GM19455 (cell line): ENCODE measurements around the gene PLXNB2.
"Not testable (repeated sequence)": the region's sequence is repeated elsewhere in the genome, so short reads cannot be mapped to it uniquely, and the experiment has no call there.

Source experiments
- ATAC-seq: cut with Tn5 transposase; IDR thresholded peaks from one replicate; pipeline ENCODE4 v1.9.1; 2021; ENCODE audit not compliant: unreplicated experiment

The PLXNB2 gene, protein sequence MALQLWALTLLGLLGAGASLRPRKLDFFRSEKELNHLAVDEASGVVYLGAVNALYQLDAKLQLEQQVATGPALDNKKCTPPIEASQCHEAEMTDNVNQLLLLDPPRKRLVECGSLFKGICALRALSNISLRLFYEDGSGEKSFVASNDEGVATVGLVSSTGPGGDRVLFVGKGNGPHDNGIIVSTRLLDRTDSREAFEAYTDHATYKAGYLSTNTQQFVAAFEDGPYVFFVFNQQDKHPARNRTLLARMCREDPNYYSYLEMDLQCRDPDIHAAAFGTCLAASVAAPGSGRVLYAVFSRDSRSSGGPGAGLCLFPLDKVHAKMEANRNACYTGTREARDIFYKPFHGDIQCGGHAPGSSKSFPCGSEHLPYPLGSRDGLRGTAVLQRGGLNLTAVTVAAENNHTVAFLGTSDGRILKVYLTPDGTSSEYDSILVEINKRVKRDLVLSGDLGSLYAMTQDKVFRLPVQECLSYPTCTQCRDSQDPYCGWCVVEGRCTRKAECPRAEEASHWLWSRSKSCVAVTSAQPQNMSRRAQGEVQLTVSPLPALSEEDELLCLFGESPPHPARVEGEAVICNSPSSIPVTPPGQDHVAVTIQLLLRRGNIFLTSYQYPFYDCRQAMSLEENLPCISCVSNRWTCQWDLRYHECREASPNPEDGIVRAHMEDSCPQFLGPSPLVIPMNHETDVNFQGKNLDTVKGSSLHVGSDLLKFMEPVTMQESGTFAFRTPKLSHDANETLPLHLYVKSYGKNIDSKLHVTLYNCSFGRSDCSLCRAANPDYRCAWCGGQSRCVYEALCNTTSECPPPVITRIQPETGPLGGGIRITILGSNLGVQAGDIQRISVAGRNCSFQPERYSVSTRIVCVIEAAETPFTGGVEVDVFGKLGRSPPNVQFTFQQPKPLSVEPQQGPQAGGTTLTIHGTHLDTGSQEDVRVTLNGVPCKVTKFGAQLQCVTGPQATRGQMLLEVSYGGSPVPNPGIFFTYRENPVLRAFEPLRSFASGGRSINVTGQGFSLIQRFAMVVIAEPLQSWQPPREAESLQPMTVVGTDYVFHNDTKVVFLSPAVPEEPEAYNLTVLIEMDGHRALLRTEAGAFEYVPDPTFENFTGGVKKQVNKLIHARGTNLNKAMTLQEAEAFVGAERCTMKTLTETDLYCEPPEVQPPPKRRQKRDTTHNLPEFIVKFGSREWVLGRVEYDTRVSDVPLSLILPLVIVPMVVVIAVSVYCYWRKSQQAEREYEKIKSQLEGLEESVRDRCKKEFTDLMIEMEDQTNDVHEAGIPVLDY (N-terminal part only)

DNA sequence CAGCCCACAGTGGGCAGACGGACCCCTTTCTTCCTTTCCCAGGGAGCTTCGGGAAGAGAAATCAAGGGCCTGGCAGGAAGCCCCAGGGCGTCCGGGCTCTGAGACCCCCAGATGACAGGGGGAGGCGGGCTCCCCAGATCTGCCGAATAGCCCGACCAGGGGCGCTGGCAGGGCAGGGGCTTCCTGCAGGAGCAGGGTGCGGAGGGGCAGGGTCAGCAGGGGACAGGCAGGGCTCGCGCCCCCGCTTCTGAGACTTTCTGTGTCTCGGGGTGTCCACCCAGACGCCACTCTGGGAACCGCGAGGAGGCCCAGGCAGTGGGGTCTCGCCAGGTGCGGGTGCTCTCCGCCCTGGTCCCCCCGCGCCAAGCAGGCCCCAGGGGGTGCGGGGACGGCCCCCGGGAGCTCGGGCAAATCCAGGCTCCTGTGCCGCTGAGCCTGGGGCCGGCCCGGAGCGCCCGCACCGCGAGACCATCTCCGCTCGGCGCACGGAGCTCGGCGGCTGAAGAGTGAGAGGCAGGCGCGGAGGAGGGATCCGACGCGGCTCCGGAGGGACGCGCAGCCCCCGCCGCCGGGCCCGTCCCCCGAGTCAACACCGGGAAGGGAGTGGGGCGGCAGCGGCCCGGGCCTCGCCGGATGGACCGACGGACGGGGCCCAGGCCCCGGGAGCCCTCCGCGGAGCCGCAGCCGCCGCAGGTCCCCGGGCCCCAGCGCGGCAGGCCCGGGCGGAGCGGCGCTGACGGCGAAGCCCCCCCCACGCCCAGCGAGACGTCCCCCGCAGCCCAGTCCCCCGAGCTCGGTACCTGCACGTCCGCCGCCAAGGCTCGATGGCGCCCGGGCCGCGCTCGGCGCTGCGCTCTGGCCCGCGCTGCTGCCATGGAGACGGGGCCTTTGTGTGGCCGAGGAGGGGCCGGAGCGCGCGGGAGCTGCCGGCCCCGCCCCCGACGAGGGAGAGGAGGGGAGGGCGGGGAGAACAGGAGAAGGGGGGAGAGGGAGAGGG, at the start of gene PLXNB2:
Gene PLXNB2 (minus strand): TSS at position 894 of the 997 bp plus-strand sequence. CDS start 17,062 bp downstream, outside the sequence.
- ATAC-seq = no peak

DNA sequence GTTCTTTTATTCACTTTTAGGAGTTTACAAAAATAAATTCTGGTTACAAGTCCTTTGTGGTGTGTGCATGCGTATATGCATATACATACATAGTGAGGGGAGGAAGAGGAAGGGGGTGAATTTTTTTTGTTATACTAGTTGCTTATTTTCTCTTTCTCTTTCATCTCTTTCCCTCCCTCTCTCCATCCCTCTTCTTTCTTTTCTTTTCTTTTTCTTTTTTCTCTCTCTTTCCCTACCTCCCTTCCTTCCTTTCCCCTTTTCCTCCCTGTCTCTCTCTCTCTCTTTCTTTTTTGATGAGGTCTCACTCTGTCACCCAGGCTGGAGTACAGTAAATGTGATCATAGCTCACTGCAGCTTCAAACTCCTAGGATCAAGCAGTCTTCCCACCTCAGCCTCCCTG, 49.8 kb upstream of the PLXNB2 start:
- ATAC-seq = no peak

DNA sequence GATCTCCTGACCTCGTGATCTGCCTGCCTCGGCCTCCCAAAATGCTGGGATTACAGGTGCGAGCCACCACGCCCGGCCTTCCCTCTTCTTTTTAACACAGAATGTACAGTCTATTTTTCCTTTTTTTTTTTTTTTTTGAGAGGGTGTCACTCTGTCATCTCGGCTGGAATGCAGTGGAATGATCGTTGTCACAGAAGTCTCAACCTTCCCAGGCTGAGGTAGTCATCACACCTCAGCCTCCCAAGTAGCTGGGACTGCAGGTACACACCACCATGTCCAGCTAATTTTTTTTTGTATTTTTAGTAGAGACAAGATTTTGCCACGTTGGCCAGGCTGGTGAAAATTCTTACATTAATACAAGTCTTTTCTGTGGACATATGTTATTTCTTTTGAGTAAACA, 48.7 kb upstream of the PLXNB2 start:
- no peak for ATAC-seq

DNA sequence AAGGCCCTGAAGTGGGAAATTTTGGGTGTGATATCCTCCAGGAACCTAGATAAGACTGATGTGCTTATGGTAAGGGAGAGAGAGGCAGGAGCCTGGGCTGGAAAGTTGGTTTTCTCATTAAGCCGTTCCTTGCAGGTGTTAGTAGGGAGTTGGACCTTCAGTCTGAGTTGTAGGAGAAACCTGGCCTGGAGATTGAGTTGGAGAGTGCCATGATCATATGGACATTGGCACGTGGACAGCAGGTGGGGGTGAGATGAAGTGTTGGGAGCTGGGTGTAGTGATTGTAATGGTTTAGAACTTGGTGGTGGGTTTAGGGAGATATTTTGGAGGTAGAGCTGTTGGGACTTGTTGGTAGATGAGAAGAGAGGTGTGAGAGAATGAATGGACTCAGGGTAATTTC, 40.6 kb upstream of the PLXNB2 start:
- no peak for ATAC-seq

DNA sequence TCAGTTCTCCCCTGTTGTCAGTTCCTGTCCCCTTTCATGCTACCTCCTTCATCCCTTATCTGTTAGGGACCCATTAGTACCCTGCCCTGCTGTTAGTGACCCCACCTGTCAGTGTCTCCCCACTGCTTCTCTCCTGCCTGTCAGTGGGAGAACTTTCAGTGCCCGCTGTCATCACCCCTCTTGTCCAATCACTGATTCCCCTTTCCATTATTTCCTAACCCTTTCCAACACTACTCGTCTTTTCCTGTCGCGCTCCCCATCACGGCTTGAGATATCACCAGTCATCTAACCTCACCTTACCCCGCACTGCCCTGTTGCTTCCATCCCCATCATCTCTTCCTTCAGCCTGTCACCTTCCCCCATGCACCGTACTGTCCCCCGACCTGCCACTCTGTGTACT, 39.7 kb upstream of the PLXNB2 start:
- ATAC-seq = no peak

DNA sequence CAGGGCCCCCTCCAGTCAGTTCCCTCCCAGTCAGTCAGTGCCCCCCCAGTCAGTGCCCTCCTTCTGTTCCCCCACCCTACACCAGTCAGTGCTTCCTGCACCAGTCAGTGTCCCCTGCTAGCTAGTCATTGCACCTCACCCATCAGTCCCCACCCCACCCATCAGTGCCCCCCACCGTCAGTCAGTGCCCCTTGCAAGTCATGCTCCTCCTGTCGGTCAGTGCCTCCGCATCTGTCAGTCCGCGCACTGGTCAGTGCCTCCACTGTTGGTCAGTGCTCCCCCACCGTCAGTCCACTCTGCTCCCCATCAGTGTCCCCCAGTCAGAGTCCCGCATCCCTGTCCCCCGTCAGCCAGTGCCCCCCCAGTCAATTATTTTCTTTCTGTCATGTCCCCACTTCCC, 39.0 kb upstream of the PLXNB2 start:
- ATAC-seq = no peak

DNA sequence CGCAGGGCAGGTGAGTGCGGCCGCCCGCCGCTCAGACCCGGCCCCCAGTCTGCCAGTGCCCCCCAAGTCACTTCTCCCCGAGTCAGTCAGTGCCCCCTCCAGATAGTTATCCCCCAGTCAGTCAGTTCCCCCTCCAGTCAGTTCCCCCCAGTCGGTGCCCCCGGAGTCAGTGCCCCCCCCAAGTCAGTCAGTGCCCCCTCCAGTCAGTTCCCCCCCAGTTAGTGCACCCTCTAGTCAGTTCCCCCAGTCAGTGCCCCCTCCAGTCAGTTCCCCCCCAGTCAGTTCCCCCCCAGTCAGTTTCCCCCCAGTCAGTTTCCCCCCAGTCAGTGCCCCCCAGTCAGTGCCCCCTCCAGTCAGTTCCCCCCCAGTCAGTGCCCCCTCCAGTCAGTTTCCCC, 36.1 kb upstream of the PLXNB2 start:
- ATAC-seq = no peak

DNA sequence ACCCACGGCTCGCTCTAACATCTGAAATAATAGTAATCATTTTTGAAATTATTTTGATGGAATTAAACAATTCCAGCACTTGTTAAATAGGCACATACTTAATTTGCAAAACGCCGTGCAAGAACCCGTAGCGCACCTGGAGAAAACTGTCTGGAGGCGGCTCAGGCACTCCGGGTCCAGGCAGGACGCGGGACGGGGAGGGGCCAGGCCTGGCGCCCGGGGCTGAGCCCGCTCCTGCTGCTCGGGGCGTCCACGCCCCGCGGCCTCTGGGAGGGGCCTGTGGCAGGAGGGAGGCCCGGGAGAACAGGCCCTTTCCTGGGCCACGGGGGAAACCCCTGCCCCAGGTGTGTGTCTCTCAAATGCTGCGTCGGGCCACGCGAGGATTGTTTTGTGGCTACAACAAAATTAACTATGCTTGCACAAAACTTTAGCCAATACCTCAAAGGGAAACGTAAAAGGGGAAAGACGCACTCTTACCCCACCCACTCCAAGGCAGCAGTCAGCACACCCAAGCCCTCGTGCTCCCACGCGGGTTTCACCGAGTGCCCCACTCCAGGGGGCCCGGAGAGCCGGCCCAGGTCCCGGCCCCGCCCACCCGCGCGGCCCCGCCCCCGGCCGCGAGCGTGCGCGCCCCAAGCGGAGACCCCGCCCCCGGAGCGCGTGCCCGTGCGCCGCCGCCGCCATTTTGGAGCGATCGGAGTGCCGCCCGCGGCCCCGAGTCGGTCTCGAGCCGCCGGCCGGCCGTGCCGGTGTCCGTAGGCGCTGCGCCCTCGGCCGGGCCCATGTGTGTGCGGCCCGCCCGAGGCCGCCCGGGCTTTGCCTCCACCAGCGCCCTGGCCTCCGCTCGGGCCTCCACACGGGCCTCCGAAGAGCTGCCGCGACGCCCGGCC, 35.5 kb upstream of the PLXNB2 start, which contains the start of gene PPP6R2:
Gene PPP6R2 (plus strand): TSS at position 677 of the 890 bp plus-strand sequence. CDS start 50,582 bp downstream, outside the sequence.
- ATAC-seq = peak; percentile 77

DNA sequence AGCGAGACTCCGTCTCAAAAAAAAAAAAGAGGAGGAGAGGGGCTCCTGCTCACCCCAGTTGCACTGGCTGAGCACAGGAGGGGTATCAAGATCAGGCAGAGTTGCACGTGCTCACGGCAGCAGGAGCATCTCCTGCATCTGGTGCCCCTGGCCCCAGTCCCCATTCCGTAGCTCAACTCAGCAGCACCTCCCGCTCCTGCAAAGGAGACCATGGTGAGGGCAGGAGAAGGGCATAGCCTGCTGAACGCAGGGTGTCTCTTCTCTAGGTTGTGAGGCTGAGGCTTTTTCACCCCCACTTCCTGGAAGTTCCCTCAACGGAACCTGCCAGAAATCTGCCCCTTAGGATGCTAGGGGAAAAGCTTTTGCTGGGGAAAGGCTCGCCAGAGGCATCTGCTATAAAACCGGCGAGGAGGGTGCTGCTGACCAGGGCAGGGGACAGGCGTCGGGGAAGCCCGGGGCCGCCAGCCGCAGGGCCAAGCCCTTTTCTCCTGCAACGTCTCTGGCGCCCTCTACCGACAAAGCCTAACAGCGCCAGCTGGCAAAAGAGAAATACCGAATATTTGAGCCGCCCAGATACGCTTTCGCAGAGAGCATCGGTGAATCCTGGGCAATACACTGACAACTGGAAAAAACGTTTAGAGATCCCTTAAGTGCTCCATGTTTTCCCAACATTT, 34.7 kb upstream of the PLXNB2 start:
- peak; percentile 58 for ATAC-seq

DNA sequence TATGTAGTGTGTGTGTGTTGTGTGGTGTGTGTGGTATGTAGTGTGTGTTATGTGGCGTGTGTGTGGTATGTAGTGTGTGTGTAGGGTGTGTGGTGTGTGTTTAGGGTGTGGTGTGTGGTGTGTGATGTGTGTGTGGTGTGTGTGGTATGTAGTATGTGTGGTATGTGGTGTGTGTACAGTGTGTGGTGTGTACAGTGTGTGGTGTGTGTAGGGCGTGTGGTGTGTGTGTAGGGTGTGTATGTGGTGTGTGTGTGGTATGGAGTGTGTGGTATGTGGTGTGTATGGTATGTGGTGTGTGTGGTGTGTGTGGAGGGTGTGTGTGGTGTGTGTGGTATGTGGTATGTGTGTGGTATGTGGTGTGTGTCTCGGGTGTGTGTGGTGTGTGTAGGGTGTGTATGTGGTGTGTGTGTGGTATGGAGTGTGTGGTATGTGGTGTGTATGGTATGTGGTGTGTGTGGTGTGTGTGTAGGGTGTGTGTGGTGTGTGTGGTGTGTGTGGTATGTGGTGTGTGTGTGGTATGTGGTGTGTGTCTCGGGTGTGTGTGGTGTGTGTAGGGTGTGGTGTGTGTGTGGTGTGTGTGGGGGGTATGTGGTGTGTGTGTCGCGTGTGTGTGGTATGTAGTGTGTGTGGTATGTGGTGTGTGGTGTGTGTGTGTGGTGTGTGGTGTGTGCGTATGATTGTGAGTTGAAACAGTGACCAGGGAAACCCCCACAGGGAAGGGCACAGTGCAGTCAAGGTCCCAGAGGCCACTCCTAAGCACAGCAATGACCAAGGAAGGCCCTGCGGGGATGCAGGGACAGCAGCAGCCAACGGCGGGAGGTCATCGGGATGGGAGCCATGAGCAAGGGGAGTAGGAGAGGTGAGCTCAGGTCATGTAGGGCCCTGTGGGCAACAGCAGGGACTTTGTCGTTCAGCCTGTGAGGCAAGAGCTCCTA, 32.8 kb upstream of the PLXNB2 start:
- ATAC-seq = no peak

DNA sequence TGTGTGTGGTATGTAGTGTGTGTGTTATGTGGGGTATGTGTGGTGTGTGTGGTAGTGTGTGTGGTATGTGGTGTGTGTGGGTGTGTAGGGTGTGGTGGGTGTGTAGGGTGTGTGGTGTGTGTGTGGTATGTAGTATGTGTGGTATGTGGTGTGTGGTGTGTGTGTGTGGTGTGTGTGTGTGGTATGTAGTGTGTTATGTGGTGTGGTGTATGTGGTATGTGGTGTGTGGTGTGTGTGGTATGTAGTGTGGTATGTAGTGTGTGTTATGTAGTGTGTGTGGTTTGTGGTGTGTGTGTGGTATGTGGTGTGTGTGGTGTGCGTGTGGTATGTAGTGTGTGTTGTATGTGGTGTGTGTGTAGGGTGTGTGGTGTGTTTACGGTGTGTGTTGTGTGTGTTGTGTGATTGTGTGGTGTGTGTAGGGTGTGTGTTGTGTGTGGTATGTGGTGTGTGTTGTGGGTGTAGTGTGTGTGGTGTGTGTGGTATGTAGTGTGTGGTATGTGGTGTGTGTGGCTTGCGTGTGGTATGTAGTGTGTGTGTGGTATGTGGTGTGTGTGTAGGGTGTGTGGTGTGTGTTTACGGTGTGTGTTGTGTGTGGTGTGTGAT, 31.5 kb upstream of the PLXNB2 start:
- ATAC-seq = no peak

DNA sequence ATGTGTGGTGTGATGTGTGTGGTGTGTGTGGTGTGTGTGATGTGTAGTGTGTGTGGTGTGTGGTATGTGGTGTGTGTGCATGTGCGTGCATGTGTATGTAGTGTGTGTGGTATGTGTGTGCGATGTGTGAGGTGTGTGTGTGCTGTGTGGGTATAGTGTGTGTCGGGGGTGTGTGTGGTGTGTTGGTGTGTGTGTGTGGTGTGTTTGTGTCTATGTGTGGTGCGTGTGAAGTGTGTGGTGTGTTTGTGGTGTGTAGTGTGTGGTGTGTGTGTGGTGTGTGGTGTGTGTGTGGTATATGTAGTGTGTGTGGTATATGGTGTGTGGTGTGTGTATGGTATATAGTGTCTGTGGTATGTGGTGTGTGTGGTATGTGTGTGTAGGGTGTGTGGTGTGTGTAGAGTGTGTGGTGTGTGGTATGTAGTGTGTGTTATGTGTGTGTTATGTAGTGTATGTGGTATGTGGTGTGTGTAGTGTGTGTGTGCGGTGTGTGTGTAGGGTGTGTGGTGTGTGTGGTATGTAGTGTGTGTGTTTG, 30.7 kb upstream of the PLXNB2 start:
- ATAC-seq = no peak

DNA sequence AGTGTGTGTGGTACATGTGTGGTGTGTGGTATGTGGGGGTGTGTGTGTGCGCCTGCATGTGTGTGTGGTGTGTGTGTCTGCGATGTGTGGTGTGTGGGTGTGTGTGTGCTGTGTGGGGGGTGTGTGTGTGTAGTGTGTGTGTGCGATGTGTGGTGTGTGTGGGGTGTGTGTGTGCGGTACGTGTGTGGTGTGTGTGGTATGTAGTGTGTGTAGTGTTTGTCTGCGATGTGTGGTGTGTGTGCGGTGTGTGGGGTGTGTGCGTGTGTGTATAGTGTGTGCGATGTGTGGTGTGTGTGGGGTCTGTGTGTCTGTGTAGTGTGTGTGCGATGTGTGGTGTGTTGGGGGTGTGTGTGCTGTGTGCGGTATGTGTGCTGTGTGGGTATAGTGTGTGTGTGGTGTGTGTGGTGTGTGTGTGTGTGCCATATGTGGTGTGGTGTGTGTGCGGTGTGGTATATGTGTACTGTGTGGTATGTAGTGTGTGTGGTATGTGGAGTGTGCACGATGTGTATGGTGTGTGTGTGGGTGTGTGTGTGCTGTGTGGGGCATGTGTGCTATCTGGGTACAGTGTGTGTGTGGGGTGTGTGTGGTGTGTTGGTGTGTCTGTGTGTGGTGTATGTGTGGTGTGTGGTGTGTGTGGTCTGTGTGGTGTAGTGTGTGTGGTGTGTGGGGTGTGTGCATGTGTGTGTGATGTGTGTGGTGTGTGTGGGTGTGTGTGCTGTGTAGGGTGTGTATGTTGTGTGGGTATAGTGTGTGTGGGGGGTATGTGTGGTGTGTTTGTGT, 30.0 kb upstream of the PLXNB2 start:
- no peak for ATAC-seq

DNA sequence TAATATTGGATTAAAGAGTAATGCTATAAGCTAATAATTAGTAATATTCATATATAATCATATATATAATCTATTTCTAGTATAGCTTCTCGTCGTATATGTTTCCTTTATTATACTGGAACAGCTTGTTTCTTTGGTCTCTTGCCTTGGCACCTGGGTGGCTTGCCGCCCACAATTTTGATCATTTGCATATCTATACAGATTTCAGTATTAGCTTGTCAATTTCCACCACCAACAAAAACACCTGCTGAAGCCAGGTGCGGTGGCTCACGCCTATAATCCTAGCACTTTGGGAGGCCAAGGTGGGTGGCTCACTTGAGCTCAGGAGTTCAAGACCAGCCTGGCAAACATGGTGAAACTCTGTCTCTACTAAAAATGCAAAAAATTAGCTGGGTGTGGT, 27.0 kb upstream of the PLXNB2 start:
- ATAC-seq = not testable (repeated sequence)

DNA sequence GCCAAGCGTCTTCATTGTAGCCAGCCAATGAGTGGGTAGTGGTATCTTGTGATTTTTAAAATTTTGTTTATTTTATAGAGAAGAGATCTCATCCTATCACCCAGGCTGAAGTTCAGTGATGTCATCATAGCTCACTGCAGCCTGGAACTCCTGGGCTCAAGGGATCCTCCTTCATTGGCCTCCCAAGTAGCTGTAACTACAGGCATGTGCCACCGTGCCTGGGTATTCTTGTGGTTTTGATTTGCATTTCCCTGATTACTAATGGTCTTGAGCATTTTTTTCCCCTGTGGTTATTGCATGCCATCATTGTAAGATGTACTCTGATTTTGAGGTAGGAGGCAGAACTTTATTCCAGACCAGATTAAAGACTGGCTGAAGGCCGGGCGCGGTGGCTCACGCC, 21.8 kb upstream of the PLXNB2 start:
- ATAC-seq = no peak

DNA sequence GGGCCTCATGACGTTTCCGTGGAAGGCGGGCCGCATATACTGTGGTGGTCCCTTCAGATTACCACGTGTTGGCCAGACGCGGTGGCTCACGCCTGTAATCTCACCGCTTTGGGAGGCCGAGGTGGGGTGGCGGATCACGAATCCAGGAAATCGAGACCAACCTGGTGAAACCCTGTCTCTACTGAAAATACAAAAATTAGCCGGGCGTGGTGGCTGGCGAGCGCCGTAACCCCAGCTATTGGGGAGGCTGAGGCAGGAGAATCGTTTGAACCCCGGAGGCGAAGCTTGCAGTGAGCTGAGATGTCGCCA, 20.2 kb upstream of the PLXNB2 start:
- no peak for ATAC-seq
